ENCODE measurements around the gene BACH1.

Gene BACH1

DNA sequence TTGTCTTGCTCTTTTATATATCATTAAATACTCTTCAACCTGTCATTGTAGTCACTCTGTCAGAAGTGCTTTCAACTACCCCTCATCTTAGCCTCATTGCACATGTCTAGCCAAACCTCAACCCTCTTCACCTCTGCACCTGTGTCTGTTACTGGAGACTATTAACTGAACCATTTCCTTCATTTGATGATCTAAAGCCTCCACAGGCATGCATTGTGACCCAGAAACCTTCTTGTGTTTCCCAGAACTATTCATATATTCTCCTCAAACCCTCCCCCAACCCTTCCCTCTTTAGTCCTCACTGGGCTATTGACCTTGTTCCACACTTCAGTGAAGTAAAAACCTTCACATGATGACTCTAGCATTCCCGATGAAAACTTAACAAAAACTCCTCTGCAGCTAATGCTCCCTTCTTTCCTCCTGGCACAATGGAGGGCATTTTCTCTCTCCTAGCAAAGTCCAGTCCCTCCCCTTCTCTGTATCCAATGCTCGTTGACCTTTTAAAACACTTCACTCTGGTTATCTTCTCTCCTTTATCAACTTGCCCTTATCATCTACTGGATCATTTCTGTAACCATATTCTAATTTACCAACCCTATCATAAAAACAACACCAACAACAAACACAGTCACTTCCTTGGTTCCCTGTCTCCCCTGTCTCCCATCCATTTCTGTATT, 86.1 kb downstream of the BACH1 start:
- no peak for DNase-seq

- DNase-seq, result no peak
Measured at GRCh38 chr21:29385934-29386520, 87.3 kb downstream of the BACH1 start.

DNA sequence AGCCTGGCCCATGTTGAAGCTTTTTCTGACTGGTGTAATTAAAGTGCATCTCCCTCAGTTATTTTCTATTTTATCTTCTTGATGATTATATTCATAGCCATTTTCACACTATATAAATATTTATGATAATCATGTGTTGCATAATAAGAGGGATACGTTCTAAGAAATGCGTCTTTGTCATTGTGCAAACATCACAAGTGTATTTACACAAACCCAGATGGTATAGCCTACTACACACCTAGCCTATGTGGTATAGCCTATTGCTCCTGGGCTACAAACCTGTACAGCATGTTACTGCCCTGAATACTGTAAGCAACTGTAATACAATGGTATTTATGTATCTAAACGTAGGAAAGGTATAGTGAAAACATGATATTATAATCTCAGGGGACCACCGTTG, 88.1 kb downstream of the BACH1 start:
- DNase-seq, result no peak

- DNase-seq, result no peak
Measured at GRCh38 chr21:29387598-29387997, 88.9 kb downstream of the BACH1 start.

DNA sequence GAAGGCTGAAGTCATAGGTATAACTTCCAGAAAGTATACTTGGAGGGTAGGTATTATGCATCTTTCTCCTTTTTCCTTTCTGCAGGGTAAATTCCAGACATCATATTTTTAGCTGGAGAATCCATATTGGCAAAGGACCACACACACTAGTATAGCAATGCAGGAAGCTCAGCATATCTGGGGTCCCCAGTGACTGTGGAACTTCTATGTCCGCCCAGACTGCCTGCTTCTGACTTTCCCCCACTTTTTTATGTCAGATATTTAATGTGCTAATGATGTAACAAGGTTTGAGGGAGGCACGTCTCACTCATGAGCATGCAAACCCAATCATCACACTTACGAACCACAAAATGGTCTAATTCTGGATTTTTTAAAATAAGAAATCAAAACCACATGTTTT, 90.4 kb downstream of the BACH1 start:
- no peak for DNase-seq

GRCh38 chr21:29390778-29391177, 92.1 kb downstream of the BACH1 start:
- DNase-seq, result no peak

- DNase-seq, result no peak
Measured at GRCh38 chr21:29394051-29394450, 95.3 kb downstream of the BACH1 start.

Data from right forelimb (tissue), 1 donor.